A549 (cell line): ENCODE measurements around the gene MARCHF6. TPM values are rescaled to one million over a fixed set of nuclear protein-coding genes. Genes with fewer than 3 reads are reported as not detected.
A peak's percentile ranks its signal among the peaks of the same experiment; 100 is the strongest.

Experiments
- ATAC-seq, 2 experiments: fragments of 200-7000 bp in 1 of 2; fragments of >200 bp in 1 of 2; cut with Nextera tagmentation in 1 of 2; cut with Tn5 transposase in 1 of 2; 3 replicates each; pipeline versions ENCODE4 v1.8.0 to v1.9.1; 2018 to 2020; ENCODE audit warnings: mild to moderate bottlenecking in 1 of 2, moderate library complexity in 1 of 2
- CTCF ChIA-PET: fragments of 300-600 bp; sonication (Branson Sonifier 250); formaldehyde crosslinking; extraction: SDS; loops from one replicate; lab custom pipeline; 2021; ENCODE audit warnings: antibody characterized with exemption, inconsistent platforms; lab: Yijun Ruan, JAX
- POLR2A ChIA-PET: fragments of 350-600 bp; formaldehyde crosslinking; extraction: SDS; loops from one replicate; lab custom pipeline; 2021; ENCODE audit warnings: antibody characterized with exemption, inconsistent platforms; lab: Yijun Ruan, JAX
- DNase-seq, 2 experiments: peaks; one replicate each; pipeline versions ENCODE4 v3.0.0 to v3.0.0-alpha.2; 2011 to 2016; ENCODE audit warnings: low read depth in 1 of 2, low spot score in 1 of 2
- FAIRE-seq: peaks from 2 replicates; lab custom pipeline; 2011; peaks lifted over from hg19 to GRCh38; lab: Jason Lieb, UNC
- H3K27ac ChIP-seq, 2 experiments: fragments of >200 bp; sonication (Bioruptor Twin); formaldehyde crosslinking; 3 replicates each; pipeline ENCODE4 v1.5.1; 2016 to 2017
- H3K4me1 ChIP-seq: fragments of >200 bp; sonication (Bioruptor Twin); formaldehyde crosslinking; 3 replicates; pipeline ENCODE4 v1.6.1; 2016
- H3K4me2 ChIP-seq: fragments of >200 bp; sonication (Bioruptor Twin); formaldehyde crosslinking; 3 replicates; pipeline ENCODE4 v1.6.1; 2016
- H3K4me3 ChIP-seq: fragments of >200 bp; sonication (Bioruptor Twin); formaldehyde crosslinking; 3 replicates; pipeline ENCODE4 v1.5.1; 2016
- H3K9me3 ChIP-seq: fragments of >200 bp; sonication (Bioruptor Twin); formaldehyde crosslinking; 3 replicates; pipeline ENCODE4 v1.6.1; 2016
- CBX2 ChIP-seq: fragments of 200-600 bp; sonication (generic); IDR thresholded peaks from 2 replicates; pipeline ENCODE4 v1.6.1; 2016; ENCODE audit warnings: low read depth, mild to moderate bottlenecking, borderline replicate concordance
- EHF ChIP-seq: fragments of 250-450 bp; sonication (Bioruptor Pico); IDR thresholded peaks from 2 replicates; pipeline ENCODE4 v1.5.0; 2020; ENCODE audit warnings: mild to moderate bottlenecking
- ESRRA ChIP-seq: fragments of 150-350 bp; IDR thresholded peaks from 2 replicates; pipeline ENCODE4 v1.6.1; 2014; ENCODE audit warnings: mild to moderate bottlenecking, low read length, borderline replicate concordance
- HDAC2 ChIP-seq: fragments of 200-600 bp; sonication (generic); IDR thresholded peaks from 2 replicates; pipeline ENCODE4 v1.6.1; 2016
- HOXA7 ChIP-seq: fragments of 250-450 bp; sonication (Bioruptor Pico); IDR thresholded peaks from 2 replicates; pipeline ENCODE4 v1.5.0; 2020; ENCODE audit warnings: mild to moderate bottlenecking, moderate library complexity
- HOXB5 ChIP-seq: fragments of 250-450 bp; sonication (Bioruptor Pico); IDR thresholded peaks from 2 replicates; pipeline ENCODE4 v1.5.0; 2020; ENCODE audit warnings: mild to moderate bottlenecking, moderate library complexity
- JUNB ChIP-seq: fragments of >200 bp; sonication (Bioruptor Twin); formaldehyde crosslinking; IDR thresholded peaks from 2 replicates; pipeline ENCODE4 v1.6.1; 2016
- POLR2A ChIP-seq: IDR thresholded peaks from 2 replicates; pipeline ENCODE4 v1.6.1; 2012; ENCODE audit warnings: mild to moderate bottlenecking, low read length
- POLR2AphosphoS2 ChIP-seq: conservative IDR thresholded peaks from 2 replicates; pipeline ENCODE4 v1.6.1; 2012; ENCODE audit warnings: low read length, improper control_type of control experiment, inconsistent platforms
- TFCP2L1 ChIP-seq: fragments of 250-450 bp; sonication (Bioruptor Pico); IDR thresholded peaks from 2 replicates; pipeline ENCODE4 v1.5.0; 2021; ENCODE audit warnings: mild to moderate bottlenecking
- ZSCAN20 ChIP-seq: fragments of 250-450 bp; sonication (Bioruptor Pico); IDR thresholded peaks from 2 replicates; pipeline ENCODE4 v1.8.0; 2022; ENCODE audit warnings: mild to moderate bottlenecking, moderate library complexity
- WGBS: methylation state at CpG from one replicate; pipeline ENCODE4 v1.1.6; 2017; ENCODE audit errors: missing lambda C conversion rate; 5-methylcytosine and 5-hydroxymethylcytosine counted together
- polyA plus RNA-seq, 4 experiments: library from polyadenylated mRNA; depleted of rRNA in 3 of 4; stranded (reverse); fragments of >200 nt; fragmentation: RNase III in 1 of 4; extraction: RNeasy Plus Mini Kit Qiagen cat#74134 plus additional on column Dnase treatment in 1 of 4; gene quantifications; 2 replicates in 3 of 4; 3 replicates in 1 of 4; pipeline ENCODE4 v1.2.3, GENCODE V29; 2011 to 2017
- TF ChIP-seq, protein P1 (sequence below): fragments of 450-650 bp; IDR thresholded peaks from 2 replicates; pipeline ENCODE4 v1.6.1; 2014; ENCODE audit warnings: antibody characterized with exemption
- TF ChIP-seq, protein P2 (sequence below): fragments of 150-350 bp; IDR thresholded peaks from 2 replicates; pipeline ENCODE4 v1.6.1; 2014; ENCODE audit warnings: low read depth, mild to moderate bottlenecking, low read length
- TF ChIP-seq, protein P3 (sequence below): fragments of >200 bp; sonication (Bioruptor Twin); formaldehyde crosslinking; IDR thresholded peaks from 2 replicates; pipeline ENCODE4 v1.6.1; 2016
- TF ChIP-seq, protein P4 (sequence below): fragments of 250-450 bp; sonication (Bioruptor Pico); IDR thresholded peaks from 2 replicates; pipeline ENCODE4 v1.5.0; 2020; ENCODE audit warnings: low read depth, mild to moderate bottlenecking, moderate library complexity
- TF ChIP-seq, protein P5 (sequence below): IDR thresholded peaks from 2 replicates; pipeline ENCODE4 v1.6.1; 2012
- TF ChIP-seq, protein P6 (sequence below): fragments of >200 bp; sonication (Bioruptor Twin); formaldehyde crosslinking; IDR thresholded peaks from 3 replicates; pipeline ENCODE4 v1.6.1; 2016
- TF ChIP-seq, protein P7 (sequence below): fragments of 200-600 bp; sonication (generic); IDR thresholded peaks from 2 replicates; pipeline ENCODE4 v1.6.1; 2016; ENCODE audit warnings: antibody characterized with exemption, mild to moderate bottlenecking, moderate library complexity

Gene MARCHF6
- polyA plus RNA-seq, 2 of the 4 experiments (the other 2 are of a cell fraction), result 48.7 to 119 TPM

DNA sequence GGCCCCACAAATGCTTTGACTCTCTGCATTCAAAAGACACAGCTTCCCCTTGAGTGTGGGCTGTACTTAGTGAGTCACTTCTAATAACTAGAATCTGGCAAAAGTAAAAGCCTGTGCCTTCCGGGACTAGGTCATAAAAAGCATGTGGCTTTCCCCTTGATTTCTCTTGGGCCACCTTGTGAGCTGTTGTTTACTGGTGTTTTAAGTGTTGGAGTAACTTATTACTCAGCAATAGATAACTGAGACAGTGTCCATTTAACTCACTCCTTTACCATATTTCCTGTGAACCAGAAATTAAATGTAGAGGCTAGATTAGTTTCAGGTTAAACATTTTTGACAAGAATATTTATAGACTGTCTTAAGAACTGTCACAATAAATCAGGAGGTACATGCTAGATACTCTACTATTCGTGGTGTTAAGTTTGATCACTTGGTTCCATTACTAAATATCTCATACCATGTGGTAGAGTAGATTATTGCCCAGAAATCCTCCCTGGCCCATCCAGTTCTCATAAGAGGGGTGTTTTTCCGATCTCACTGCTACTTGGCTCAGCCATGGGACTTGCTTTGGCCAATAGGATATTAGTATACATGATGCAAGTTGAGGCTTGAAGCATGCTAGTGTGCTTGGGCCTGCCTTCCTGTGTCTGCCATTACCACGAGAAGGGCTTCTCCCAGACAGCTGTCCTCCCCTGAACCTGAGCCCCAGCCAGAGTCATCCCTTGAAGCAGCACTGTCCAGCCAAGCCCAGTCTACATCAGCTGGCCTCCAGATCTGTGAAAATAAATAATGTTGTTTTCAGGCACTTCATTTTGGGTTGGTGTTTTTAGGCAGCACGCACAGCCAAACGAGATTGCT, 35.4 kb upstream of the MARCHF6 start:
- Histone ChIP-seq H3K9me3 (no peaks in the 10 kb centered on the region), H3K4me2 (no peak overlapping the region), H3K27ac (no peak overlapping the region), H3K4me3 (no peak overlapping the region), H3K4me1 (no peaks in the 10 kb centered on the region)
- ChIA-PET POLR2A (interaction anchor here (0.7 kb wide), 1 partner anchor 36 kb away, joined by 3 read pairs; the partner anchor contains the start of gene MARCHF6), CTCF (interaction anchor here (1.0 to 2.8 kb wide), 3 partner anchors 20 to 39 kb away, joined by 3 to 7 read pairs (median 5); no protein-coding TSS in a partner anchor)
- DNase-seq (no peak), ATAC-seq (peak in 1 of 2 experiments; percentile 11; a peak in 2 of 6 replicates), FAIRE-seq (no peak)
- WGBS, result 68% methylated on average over 6 of the region's 6 CpGs
- TF ChIP-seq CBX2, result no peak
- TF ChIP-seq, protein P1, sequence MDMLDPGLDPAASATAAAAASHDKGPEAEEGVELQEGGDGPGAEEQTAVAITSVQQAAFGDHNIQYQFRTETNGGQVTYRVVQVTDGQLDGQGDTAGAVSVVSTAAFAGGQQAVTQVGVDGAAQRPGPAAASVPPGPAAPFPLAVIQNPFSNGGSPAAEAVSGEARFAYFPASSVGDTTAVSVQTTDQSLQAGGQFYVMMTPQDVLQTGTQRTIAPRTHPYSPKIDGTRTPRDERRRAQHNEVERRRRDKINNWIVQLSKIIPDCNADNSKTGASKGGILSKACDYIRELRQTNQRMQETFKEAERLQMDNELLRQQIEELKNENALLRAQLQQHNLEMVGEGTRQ, result no peak
- TF ChIP-seq HOXB5 (CRISPR knock-in tag), result no peak
- TF ChIP-seq TFCP2L1 (CRISPR knock-in tag), result no peak
- no peak for TF ChIP-seq POLR2A
- no peak for TF ChIP-seq POLR2AphosphoS2
- TF ChIP-seq ZSCAN20 (CRISPR knock-in tag), result no peak
- TF ChIP-seq, protein P2, sequence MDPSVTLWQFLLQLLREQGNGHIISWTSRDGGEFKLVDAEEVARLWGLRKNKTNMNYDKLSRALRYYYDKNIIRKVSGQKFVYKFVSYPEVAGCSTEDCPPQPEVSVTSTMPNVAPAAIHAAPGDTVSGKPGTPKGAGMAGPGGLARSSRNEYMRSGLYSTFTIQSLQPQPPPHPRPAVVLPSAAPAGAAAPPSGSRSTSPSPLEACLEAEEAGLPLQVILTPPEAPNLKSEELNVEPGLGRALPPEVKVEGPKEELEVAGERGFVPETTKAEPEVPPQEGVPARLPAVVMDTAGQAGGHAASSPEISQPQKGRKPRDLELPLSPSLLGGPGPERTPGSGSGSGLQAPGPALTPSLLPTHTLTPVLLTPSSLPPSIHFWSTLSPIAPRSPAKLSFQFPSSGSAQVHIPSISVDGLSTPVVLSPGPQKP, result no peak
- no peak for TF ChIP-seq HOXA7 (CRISPR knock-in tag)
- TF ChIP-seq, protein P3, sequence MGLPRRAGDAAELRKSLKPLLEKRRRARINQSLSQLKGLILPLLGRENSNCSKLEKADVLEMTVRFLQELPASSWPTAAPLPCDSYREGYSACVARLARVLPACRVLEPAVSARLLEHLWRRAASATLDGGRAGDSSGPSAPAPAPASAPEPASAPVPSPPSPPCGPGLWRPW, result no peak

DNA sequence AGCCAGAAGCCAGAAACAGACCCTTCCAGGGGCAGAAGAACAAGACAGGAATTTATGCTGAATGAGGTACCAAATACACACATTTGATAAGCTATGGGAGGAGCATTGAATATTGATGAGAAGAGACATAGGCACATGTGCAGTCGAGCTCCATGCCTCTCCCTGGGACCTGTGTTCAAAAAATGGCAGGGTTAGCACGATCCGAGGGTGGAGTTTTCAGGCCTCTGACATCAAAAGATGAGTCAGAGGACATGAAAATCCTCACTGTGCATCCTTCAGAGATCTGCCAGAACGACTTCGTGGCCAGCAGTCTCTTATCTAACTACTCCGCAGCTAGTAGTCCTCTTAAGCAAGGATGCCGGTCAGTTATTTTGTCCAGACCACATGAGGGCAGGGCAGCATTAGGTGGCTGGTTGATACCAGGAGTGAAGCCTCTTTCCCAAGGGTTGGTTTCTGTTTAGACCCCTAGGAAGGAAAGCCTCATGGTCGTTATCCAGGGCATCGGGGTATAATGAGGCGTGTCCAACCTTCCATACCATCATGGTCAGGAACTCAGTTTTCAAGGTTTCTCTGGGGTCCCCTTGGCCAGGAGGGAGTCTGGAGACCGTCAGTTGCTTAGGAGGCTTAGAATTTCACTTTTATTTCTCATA, 34.2 kb upstream of the MARCHF6 start:
- DNase-seq (no peak), ATAC-seq (peak in 1 of 2 experiments; percentile 32; a peak in 2 of 6 replicates)
- H3K4me2 ChIP-seq, result no peak overlapping the region
- no peak overlapping the region for H3K27ac ChIP-seq
- TF ChIP-seq, protein P4, sequence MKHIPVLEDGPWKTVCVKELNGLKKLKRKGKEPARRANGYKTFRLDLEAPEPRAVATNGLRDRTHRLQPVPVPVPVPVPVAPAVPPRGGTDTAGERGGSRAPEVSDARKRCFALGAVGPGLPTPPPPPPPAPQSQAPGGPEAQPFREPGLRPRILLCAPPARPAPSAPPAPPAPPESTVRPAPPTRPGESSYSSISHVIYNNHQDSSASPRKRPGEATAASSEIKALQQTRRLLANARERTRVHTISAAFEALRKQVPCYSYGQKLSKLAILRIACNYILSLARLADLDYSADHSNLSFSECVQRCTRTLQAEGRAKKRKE (CRISPR knock-in tag), result no peak
- TF ChIP-seq HDAC2 (no peak), JUNB (no peak), ESRRA (no peak), EHF (no peak)
- TF ChIP-seq, protein P3, result no peak
- TF ChIP-seq, protein P5, sequence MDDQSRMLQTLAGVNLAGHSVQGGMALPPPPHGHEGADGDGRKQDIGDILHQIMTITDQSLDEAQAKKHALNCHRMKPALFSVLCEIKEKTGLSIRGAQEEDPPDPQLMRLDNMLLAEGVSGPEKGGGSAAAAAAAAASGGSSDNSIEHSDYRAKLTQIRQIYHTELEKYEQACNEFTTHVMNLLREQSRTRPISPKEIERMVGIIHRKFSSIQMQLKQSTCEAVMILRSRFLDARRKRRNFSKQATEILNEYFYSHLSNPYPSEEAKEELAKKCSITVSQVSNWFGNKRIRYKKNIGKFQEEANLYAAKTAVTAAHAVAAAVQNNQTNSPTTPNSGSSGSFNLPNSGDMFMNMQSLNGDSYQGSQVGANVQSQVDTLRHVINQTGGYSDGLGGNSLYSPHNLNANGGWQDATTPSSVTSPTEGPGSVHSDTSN, result no peak
- TF ChIP-seq, protein P6, sequence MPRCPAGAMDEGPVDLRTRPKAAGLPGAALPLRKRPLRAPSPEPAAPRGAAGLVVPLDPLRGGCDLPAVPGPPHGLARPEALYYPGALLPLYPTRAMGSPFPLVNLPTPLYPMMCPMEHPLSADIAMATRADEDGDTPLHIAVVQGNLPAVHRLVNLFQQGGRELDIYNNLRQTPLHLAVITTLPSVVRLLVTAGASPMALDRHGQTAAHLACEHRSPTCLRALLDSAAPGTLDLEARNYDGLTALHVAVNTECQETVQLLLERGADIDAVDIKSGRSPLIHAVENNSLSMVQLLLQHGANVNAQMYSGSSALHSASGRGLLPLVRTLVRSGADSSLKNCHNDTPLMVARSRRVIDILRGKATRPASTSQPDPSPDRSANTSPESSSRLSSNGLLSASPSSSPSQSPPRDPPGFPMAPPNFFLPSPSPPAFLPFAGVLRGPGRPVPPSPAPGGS, result no peak
- TF ChIP-seq, protein P7, sequence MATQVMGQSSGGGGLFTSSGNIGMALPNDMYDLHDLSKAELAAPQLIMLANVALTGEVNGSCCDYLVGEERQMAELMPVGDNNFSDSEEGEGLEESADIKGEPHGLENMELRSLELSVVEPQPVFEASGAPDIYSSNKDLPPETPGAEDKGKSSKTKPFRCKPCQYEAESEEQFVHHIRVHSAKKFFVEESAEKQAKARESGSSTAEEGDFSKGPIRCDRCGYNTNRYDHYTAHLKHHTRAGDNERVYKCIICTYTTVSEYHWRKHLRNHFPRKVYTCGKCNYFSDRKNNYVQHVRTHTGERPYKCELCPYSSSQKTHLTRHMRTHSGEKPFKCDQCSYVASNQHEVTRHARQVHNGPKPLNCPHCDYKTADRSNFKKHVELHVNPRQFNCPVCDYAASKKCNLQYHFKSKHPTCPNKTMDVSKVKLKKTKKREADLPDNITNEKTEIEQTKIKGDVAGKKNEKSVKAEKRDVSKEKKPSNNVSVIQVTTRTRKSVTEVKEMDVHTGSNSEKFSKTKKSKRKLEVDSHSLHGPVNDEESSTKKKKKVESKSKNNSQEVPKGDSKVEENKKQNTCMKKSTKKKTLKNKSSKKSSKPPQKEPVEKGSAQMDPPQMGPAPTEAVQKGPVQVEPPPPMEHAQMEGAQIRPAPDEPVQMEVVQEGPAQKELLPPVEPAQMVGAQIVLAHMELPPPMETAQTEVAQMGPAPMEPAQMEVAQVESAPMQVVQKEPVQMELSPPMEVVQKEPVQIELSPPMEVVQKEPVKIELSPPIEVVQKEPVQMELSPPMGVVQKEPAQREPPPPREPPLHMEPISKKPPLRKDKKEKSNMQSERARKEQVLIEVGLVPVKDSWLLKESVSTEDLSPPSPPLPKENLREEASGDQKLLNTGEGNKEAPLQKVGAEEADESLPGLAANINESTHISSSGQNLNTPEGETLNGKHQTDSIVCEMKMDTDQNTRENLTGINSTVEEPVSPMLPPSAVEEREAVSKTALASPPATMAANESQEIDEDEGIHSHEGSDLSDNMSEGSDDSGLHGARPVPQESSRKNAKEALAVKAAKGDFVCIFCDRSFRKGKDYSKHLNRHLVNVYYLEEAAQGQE, result no peak
- TF ChIP-seq, all 56 proteins: peak for 0
- WGBS, result 59% methylated on average over 11 of the region's 11 CpGs
- FAIRE-seq, result no peak
- POLR2A ChIA-PET, result interaction anchor here (0.7 kb wide), 1 partner anchor 34 kb away, joined by 3 read pairs; the partner anchor contains the start of gene MARCHF6
- Histone ChIP-seq H3K4me3 (no peak overlapping the region), H3K4me1 (no peaks in the 10 kb centered on the region), H3K9me3 (no peaks in the 10 kb centered on the region)
- CTCF ChIA-PET, result interaction anchor here (0.9 to 2.8 kb wide), 4 partner anchors 9 to 38 kb away, joined by 3 to 7 read pairs (median 3); no protein-coding TSS in a partner anchor
